HepG2 (cell line): ENCODE measurements around the gene MYH7. TPM values are rescaled to one million over a fixed set of nuclear protein-coding genes. Genes with fewer than 3 reads are reported as not detected.

ENCODE experiments used
- ATF1 ChIP-seq: IDR thresholded peaks from 2 replicates; pipeline ENCODE4 v1.6.1; 2016; ENCODE audit warnings: mild to moderate bottlenecking, control low read depth
- CBX2 ChIP-seq, 2 experiments: fragments of 200-600 bp in 1 of 2; sonication (generic); formaldehyde crosslinking in 1 of 2; IDR thresholded peaks; 2 replicates each; pipeline versions ENCODE4 v1.7.0 to v1.8.1; 2018 to 2022; ENCODE audit warnings: low read depth in 2 of 2, low read length in 1 of 2, mild to moderate bottlenecking in 1 of 2, missing genetic modification reagents in 1 of 2
- HBP1 ChIP-seq: IDR thresholded peaks from 2 replicates; pipeline ENCODE4 v1.6.1; 2016; ENCODE audit warnings: low read depth, control low read depth
- HINFP ChIP-seq: sonication (generic); formaldehyde crosslinking; IDR thresholded peaks from 2 replicates; pipeline ENCODE4 v1.4.0; 2020; ENCODE audit warnings: low read depth, mild to moderate bottlenecking, missing genetic modification reagents
- HNF1B ChIP-seq: sonication (generic); formaldehyde crosslinking; IDR thresholded peaks from 2 replicates; pipeline ENCODE4 v1.5.1; 2020; ENCODE audit warnings: mild to moderate bottlenecking, moderate library complexity, missing genetic modification reagents
- IRF1 ChIP-seq: sonication (generic); formaldehyde crosslinking; IDR thresholded peaks from 2 replicates; pipeline ENCODE4 v1.4.0; 2020; ENCODE audit warnings: low read depth, mild to moderate bottlenecking, missing genetic modification reagents
- NRL ChIP-seq: sonication (generic); formaldehyde crosslinking; IDR thresholded peaks from 2 replicates; pipeline ENCODE4 v1.5.0; 2020; ENCODE audit warnings: missing genetic modification reagents, mild to moderate bottlenecking, moderate library complexity, borderline replicate concordance
- PHF20 ChIP-seq: sonication (generic); formaldehyde crosslinking; IDR thresholded peaks from 2 replicates; pipeline ENCODE4 v1.5.0; 2020; ENCODE audit warnings: mild to moderate bottlenecking, missing genetic modification reagents
- RFXANK ChIP-seq: IDR thresholded peaks from 2 replicates; pipeline ENCODE4 v1.6.1; 2016
- STAT6 ChIP-seq: sonication (generic); formaldehyde crosslinking; IDR thresholded peaks from 2 replicates; pipeline ENCODE4 v1.4.0; 2020; ENCODE audit warnings: missing genetic modification reagents, mild to moderate bottlenecking, borderline replicate concordance
- SYNCRIP ChIP-seq: fragments of 200-400 bp; formaldehyde crosslinking; IDR thresholded peaks from 2 replicates; pipeline ENCODE4 v1.6.1; 2018; ENCODE audit warnings: mild to moderate bottlenecking, low read depth, low read length; ENCODE audit not compliant: insufficient read depth
- ZNF138 ChIP-seq: sonication (generic); formaldehyde crosslinking; IDR thresholded peaks from 2 replicates; pipeline ENCODE4 v1.5.0; 2020; ENCODE audit warnings: mild to moderate bottlenecking, low read depth, missing genetic modification reagents
- ZNF577 ChIP-seq: sonication (generic); formaldehyde crosslinking; IDR thresholded peaks from 2 replicates; pipeline ENCODE4 v1.4.0; 2020; ENCODE audit warnings: mild to moderate bottlenecking, low read depth, missing genetic modification reagents, borderline replicate concordance
- ZNF703 ChIP-seq: sonication (generic); formaldehyde crosslinking; IDR thresholded peaks from 2 replicates; pipeline ENCODE4 v1.5.1; 2020; ENCODE audit warnings: missing genetic modification reagents, mild to moderate bottlenecking, moderate library complexity, borderline replicate concordance
- ZNF780A ChIP-seq: sonication (generic); formaldehyde crosslinking; IDR thresholded peaks from 2 replicates; pipeline ENCODE4 v1.8.0; 2022; ENCODE audit warnings: mild to moderate bottlenecking, missing genetic modification reagents, moderate library complexity
- ZSCAN12 ChIP-seq: sonication (generic); formaldehyde crosslinking; IDR thresholded peaks from 2 replicates; pipeline ENCODE4 v1.9.0; 2021; ENCODE audit warnings: mild to moderate bottlenecking, missing genetic modification reagents
- ZXDC ChIP-seq: sonication (generic); formaldehyde crosslinking; IDR thresholded peaks from 2 replicates; pipeline ENCODE4 v1.5.0; 2020; ENCODE audit warnings: mild to moderate bottlenecking, missing genetic modification reagents
- polyA plus RNA-seq, 8 experiments: library from polyadenylated mRNA; depleted of rRNA in 3 of 8; stranded (reverse) in 7 of 8; unstranded in 1 of 8; fragments of >200 nt; fragmentation: Illumina TruSeq in 4 of 8; extraction: Trizol in 4 of 8; gene quantifications; 2 replicates each; pipeline versions ENCODE4 v1.2.1 to v1.2.3, GENCODE V29; 2011 to 2016; ENCODE audit warnings: low read depth in 4 of 8, missing spikeins in 1 of 8, mixed read lengths in 1 of 8; ENCODE audit not compliant: insufficient read depth in 1 of 8
- total RNA-seq, 5 experiments: library from RNA; depleted of rRNA; stranded (reverse); fragments of >200 nt; fragmentation: Illumina TruSeq; extraction: Trizol; gene quantifications; 2 replicates each; pipeline ENCODE4 v1.2.3, GENCODE V29; 2016; ENCODE audit warnings: low read depth in 1 of 5

Gene MYH7
- total and polyA plus RNA-seq, 2 of the 13 experiments (the other 11 are each of a cell fraction or from before 2014, with no cell fraction given): 0.04 TPM; not detected in 1

- TF ChIP-seq ZXDC (no peak), ZNF703 (no peak), CBX2 (IDR thresholded peaks at IDR 0.05; ENCODE audit: low read depth, low read length) (no peak), CBX2 (CRISPR knock-in tag; IDR thresholded peaks at IDR 0.05; ENCODE audit: low read depth) (no peak), SYNCRIP (no peak), HINFP (CRISPR knock-in tag) (no peak), ZNF577 (CRISPR knock-in tag) (no peak), HNF1B (no peak), PHF20 (CRISPR knock-in tag) (no peak), HBP1 (CRISPR knock-in tag) (no peak), IRF1 (no peak), STAT6 (no peak), NRL (CRISPR knock-in tag) (no peak), ZNF138 (no peak), ATF1 (CRISPR knock-in tag) (no peak; the same call in 1 of the 2 replicates), ZNF780A (CRISPR knock-in tag) (no peak), RFXANK (no peak), ZSCAN12 (no peak)
These were observed 19.0 kb upstream of the MYH7 start (continued) for GRCh38 chr14:23454445-23454856.
